Astrocyte of the cerebellum (primary cell): ENCODE data around the gene GBA2.

Experiments used
- DNase-seq: peaks from one replicate; pipeline ENCODE4 v3.0.0-alpha.2; 2011; ENCODE audit warnings: low read depth
- H3K4me3 ChIP-seq: 2 replicates; pipeline ENCODE4 v1.5.1; 2011; ENCODE audit warnings: mild to moderate bottlenecking, low read depth, low read length, moderate library complexity
- in situ Hi-C: cut with HindIII; loops from 2 replicates; pipeline ENCODE4 v1.10.0; 2017; ENCODE audit warnings: low sequenced_read_pairs
- TF ChIP-seq, protein P1 (sequence below): IDR thresholded peaks from 2 replicates; pipeline ENCODE4 v1.5.1; 2012; ENCODE audit warnings: low read length, low read depth, moderate library complexity, mild to moderate bottlenecking; ENCODE audit errors: missing control alignments

Gene GBA2

DNA sequence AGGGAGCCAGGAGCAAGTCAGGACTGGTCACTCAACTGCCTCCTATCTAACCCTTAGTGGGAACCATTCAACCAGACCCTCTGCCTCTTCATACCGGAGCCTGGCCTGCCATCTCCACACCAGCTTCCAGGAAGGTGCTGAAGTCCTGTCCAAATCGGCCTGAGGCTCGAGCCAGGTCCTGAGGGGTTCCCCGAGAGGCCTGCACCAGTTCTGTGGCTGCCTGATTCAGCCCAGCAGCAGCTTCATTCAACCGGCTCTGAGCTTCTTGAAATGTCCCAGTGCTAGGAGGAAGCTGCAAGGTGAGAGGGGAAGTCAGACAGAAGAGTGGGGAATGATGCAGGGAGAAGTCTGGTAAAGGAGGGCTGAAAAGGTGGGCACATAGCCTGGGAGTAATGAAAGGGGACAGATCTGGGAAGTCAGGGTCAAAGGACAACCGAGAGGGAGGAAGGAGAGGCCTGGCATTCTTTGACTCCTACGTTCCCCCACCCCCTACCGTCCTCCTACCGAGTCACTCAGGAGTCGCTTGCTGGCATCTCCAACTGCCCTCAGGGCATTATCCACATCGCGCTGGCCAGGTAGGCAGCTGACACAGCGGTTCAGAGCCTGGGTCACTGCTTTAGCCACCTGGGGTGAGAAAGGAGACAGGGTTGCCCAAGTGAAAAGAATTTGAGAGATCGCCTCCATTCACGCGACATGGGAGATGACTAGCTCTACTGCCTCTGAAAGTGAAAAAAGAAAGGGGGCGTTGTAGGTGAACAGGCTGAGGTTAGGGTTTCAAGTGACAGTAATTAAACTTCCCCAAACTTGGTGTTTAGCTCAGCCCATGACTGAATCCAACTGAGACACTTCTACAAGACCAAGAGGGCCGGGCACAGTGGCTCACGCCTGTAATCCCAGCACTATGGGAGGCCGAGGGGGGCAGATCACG, 37.3 kb downstream of the GBA2 start:
- in situ Hi-C loops, result loop anchor here (5.0 kb wide), 1 partner anchor 34 kb away; no protein-coding TSS in a partner anchor
- no peak for DNase-seq
- TF ChIP-seq, protein P1, sequence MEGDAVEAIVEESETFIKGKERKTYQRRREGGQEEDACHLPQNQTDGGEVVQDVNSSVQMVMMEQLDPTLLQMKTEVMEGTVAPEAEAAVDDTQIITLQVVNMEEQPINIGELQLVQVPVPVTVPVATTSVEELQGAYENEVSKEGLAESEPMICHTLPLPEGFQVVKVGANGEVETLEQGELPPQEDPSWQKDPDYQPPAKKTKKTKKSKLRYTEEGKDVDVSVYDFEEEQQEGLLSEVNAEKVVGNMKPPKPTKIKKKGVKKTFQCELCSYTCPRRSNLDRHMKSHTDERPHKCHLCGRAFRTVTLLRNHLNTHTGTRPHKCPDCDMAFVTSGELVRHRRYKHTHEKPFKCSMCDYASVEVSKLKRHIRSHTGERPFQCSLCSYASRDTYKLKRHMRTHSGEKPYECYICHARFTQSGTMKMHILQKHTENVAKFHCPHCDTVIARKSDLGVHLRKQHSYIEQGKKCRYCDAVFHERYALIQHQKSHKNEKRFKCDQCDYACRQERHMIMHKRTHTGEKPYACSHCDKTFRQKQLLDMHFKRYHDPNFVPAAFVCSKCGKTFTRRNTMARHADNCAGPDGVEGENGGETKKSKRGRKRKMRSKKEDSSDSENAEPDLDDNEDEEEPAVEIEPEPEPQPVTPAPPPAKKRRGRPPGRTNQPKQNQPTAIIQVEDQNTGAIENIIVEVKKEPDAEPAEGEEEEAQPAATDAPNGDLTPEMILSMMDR, result no peak
- H3K4me3 ChIP-seq, result no peak overlapping the region

DNA sequence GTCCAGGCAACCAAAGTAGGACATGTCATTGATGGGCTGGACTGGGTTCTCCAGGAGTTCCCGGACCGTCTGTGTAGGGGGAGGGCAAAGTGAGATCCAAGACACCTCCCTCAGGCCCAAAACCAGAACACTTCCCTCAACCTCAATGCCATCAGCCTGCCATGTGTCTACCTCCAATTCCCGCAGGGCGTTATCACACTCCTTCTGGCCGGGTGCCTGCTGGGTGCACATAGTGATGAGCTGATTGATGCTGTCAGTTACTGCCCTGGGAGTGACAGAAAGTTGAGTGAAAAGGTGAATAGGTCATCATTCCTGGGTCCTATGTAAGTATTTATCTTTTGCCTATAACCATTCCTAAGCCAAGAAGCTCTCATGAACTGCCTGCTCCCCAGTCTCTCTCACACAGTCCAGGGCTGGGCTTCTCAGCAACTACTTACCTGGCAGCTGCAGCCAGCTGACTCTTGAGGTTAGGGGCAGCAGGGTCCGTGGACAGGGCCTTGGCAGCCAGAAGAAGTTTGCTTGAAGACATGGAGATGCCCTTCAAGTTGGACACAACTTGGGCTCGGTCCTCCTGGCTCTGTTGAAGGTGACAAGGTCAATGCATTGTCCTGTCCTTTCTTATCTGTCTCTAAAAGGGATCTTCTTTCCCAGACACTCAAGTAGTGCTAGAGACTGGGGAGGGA, 38.1 kb downstream of the GBA2 start:
- TF ChIP-seq, protein P1, result no peak
- DNase-seq, result no peak
- H3K4me3 ChIP-seq, result no peak overlapping the region
- in situ Hi-C loops, result loop anchor here (5.0 kb wide), 1 partner anchor 34 kb away; no protein-coding TSS in a partner anchor

DNA sequence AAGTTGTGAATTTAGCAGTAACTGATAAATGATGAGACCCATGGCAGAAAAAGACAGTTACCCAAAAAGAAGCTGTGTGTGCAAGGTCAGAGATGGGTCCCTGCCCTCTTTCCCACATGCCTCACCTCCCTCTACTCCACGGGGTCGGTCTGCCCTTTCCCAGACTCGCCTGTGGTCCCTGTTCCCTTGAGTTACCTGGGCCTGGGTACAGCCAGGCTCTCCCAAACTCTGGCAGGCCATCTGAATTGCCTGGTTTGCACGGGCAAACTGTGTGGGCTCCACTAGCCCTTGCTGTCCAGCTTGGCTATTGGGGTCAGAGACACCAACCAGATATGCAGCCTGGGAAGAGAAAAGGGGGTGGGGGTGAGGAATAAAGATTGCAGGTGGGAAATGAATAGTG, 40.9 kb downstream of the GBA2 start:
- in situ Hi-C loops, result no loop called here
- no peak overlapping the region for H3K4me3 ChIP-seq
- DNase-seq, result no peak
- TF ChIP-seq, protein P1, result no peak

DNA sequence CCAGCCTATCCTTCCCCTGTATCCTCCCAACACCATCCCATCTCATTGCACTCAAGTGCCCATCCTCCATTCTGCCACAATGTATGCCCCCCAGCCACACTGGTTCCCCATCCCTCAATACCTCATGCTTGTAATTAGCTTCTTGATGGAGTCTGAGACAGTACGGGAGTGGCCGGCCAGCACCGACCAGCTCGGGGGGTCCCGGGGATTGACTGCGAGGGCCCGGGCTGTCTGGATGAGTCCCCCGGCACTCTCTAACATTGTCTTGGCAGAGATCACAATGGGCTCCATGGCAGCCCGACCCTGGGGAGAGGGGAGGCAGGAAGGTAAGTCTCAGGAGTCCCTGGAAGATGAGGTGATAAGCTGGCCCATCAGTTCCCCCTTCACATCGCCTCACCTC, 42.1 kb downstream of the GBA2 start:
- TF ChIP-seq, protein P1, result no peak
- in situ Hi-C loops, result no loop called here

DNA sequence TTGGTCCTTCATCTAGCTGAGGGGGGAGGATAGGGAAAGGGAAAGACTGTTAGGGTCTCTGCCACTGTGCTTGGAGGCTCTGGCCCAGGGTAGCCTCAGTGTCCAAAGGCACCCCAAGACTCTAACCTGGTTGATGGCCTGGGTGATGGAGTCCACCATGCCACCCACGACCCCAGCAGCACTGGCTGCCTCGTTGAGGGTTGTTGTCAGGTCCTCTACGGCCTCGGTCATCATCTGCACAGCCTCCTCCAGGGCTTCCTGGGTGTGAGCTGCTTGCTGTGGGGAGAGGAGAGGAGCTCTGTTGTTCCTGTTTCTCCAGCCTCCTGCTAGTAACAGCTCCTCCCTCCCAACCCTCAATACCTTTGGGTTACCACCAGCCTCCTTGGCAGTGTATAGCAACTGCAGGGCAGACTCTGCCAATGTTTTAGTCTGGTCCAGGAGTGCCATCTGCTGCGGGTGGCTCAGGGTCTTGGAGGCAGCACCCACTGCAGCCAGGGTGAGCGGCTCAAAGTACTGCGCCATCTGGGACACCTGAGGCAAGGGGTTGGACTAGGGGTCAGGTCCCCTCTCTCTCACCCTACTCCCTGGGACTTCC, 43.1 kb downstream of the GBA2 start:
- in situ Hi-C loops, result no loop called here
- TF ChIP-seq, protein P1, result no peak
- no peak for DNase-seq
- H3K4me3 ChIP-seq, result no peak overlapping the region

More for the DNA sequence above, 42.1 kb downstream of the GBA2 start:
- H3K4me3 ChIP-seq, result no peak overlapping the region
- no peak for DNase-seq

DNA sequence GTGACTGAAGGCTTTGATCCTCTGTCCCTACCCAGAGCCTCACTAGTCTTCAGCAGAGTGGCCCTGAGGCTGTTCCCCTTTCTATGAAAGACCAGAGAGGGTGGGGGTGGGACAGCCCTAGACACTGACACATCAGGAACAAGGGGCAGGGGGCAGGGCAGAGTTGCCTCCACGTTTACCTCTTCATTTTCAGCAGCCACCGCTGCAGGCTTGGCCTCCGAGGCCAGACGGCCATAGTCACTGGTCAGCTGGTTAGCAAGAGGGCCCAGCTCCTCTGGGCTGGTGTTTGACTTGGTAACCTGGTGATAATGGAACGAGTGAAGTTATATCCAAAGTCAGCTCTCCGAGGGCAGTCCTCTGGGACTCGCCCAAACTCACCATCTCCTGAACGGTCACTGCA, 43.7 kb downstream of the GBA2 start:
- in situ Hi-C loops, result no loop called here
- TF ChIP-seq, protein P1, result no peak
- DNase-seq, result no peak
- H3K4me3 ChIP-seq, result no peak overlapping the region
